Spleen (tissue), 11 donors: Measurements from ENCODE around the gene TRAPPC6A. TPM values are rescaled to one million over a fixed set of nuclear protein-coding genes. Genes with fewer than 3 reads are reported as not detected.

Experiments
- DNase-seq: peaks from one replicate; pipeline ENCODE4 v3.0.0-alpha.2; 2020
- H3K27ac ChIP-seq, 8 donors: fragments of 200-600 bp; sonication (generic) in 7 of 8; 1 replicate in 4 of 8; 2 replicates in 4 of 8; pipeline versions ENCODE4 v1.5.0 to v1.8.0; 2016 to 2021; ENCODE audit warnings: inconsistent platforms in 4 of 8, mild to moderate bottlenecking in 4 of 8, moderate library complexity in 1 of 8
- H3K27me3 ChIP-seq, 7 donors: fragments of 200-600 bp; sonication (generic) in 6 of 7; replicated peaks in 1 of 7; 1 replicate in 4 of 7; 2 replicates in 3 of 7; pipeline versions ENCODE4 v1.5.0 to v1.8.0; 2016 to 2021; ENCODE audit warnings: inconsistent platforms in 3 of 7, mild to moderate bottlenecking in 1 of 7
- H3K36me3 ChIP-seq, 6 donors: fragments of 200-600 bp; sonication (generic) in 5 of 6; 1 replicate in 4 of 6; 2 replicates in 2 of 6; pipeline versions ENCODE4 v1.5.0 to v1.8.0; 2016 to 2021; ENCODE audit warnings: inconsistent platforms in 2 of 6
- H3K4me1 ChIP-seq, 6 donors: fragments of 200-600 bp; sonication (generic) in 5 of 6; 1 replicate in 3 of 6; 2 replicates in 3 of 6; pipeline versions ENCODE4 v1.5.0 to v1.8.0; 2016 to 2021; ENCODE audit warnings: inconsistent platforms in 3 of 6
- H3K4me3 ChIP-seq, 8 donors: fragments of 200-600 bp; sonication (generic) in 7 of 8; 1 replicate in 4 of 8; 2 replicates in 4 of 8; pipeline versions ENCODE4 v1.5.0 to v1.8.0; 2016 to 2021; ENCODE audit warnings: inconsistent platforms in 4 of 8, mild to moderate bottlenecking in 4 of 8, moderate library complexity in 2 of 8
- H3K9me3 ChIP-seq, 8 donors: fragments of 200-600 bp; sonication (generic) in 7 of 8; 1 replicate in 4 of 8; 2 replicates in 4 of 8; pipeline versions ENCODE4 v1.5.0 to v1.8.0; 2016 to 2021; ENCODE audit warnings: inconsistent platforms in 4 of 8
- CTCF ChIP-seq, 11 experiments: fragments of 200-600 bp in 7 of 11; fragments of 450-650 bp in 4 of 11; sonication (generic) in 4 of 11; IDR thresholded peaks in 8 of 11; conservative IDR thresholded peaks in 3 of 11; 1 replicate in 7 of 11; 2 replicates in 4 of 11; pipeline versions ENCODE4 v1.4.0 to v1.8.0; 2016 to 2021; ENCODE audit warnings: antibody characterized with exemption in 11 of 11, inconsistent platforms in 4 of 11, mild to moderate bottlenecking in 1 of 11
- POLR2A ChIP-seq, 3 donors: fragments of 450-650 bp; IDR thresholded peaks; one replicate each; pipeline ENCODE4 v1.5.1; 2017; ENCODE audit warnings: antibody characterized with exemption in 3 of 3, mild to moderate bottlenecking in 1 of 3
- POLR2AphosphoS5 ChIP-seq, 3 donors: sonication (generic); formaldehyde crosslinking; IDR thresholded peaks; one replicate each; pipeline ENCODE4 v1.5.1; 2017; ENCODE audit warnings: antibody characterized with exemption in 3 of 3
- WGBS, 5 donors: extraction: QIAGEN DNeasy Blood & Tissue Kit in 3 of 5; methylation state at CpG; one replicate each; pipeline versions ENCODE4 v1.1.5 to v1.1.7; 2013 to 2018; 5-methylcytosine and 5-hydroxymethylcytosine counted together
- intact Hi-C: fragments of 100-400 bp; cut with DNase I; formaldehyde crosslinking; loops from one replicate; pipeline ENCODE4 v1.15.0; 2023; ENCODE audit warnings: low total_unique reads
- polyA plus RNA-seq, 3 donors: library from polyadenylated mRNA; stranded (reverse); fragments of 200-250 nt; gene quantifications; one replicate each; pipeline ENCODE4 v1.2.1, GENCODE V29; 2013
- total RNA-seq, 7 donors: library from RNA; depleted of rRNA in 3 of 7; stranded (reverse); fragments of >200 nt in 3 of 7; fragmentation: NEBNext Ultra II Directional in 4 of 7; extraction: Animal tissue kit (Norgen Biotek cat#: 25700) in 4 of 7; gene quantifications; one replicate each; pipeline versions ENCODE4 v1.1.0 to v1.2.1, GENCODE V29; 2016 to 2021
- donor health status: healthy with polysubstance abuse.
- donor health status: DM: no; HTN: no; CAD: no; lungs with moderate emphysema.
- donor health status: DM: no; HTN: no; CAD: no.
- donor health status: Bipolar disorder and iron deficiency.
- donor health status: healthy.
- donor health status: DM: no; HTN: no; CAD: no.
- donor health status: DM: yes; HTN: yes; CAD: no.

TRAPPC6A gene
- total and polyA plus RNA-seq, 10 donors, result 25.9 to 109 (median 39.8) TPM

- H3K27me3 ChIP-seq, result peaks cover 0 to 38% (median 31%) of the 10 kb centered on the region in 7 donors
- TF ChIP-seq POLR2A (IDR thresholded peaks at IDR 0.05) (no peak), CTCF (IDR thresholded peaks at IDR 0.05 in 8 of 11, conservative IDR thresholded peaks at IDR 0.05 in 3 of 11) (no peak), POLR2AphosphoS5 (IDR thresholded peaks at IDR 0.05) (no peak)
- intact Hi-C loops, result no loop called here
- H3K4me1 ChIP-seq, result peaks cover 22 to 29% (median 25%) of the 10 kb centered on the region in 6 donors
- no peaks in the 10 kb centered on the region for H3K9me3 ChIP-seq
- DNase-seq, result no peak
- H3K27ac ChIP-seq, result no peak overlapping the region
- no peak overlapping the region for H3K4me3 ChIP-seq
- WGBS, 5 donors, result 76 to 85% (median 84%) methylated on average over 9 of the region's 9 CpGs
- H3K36me3 ChIP-seq, result peaks cover 0 to 49% (median 20%) of the 10 kb centered on the region in 6 donors
Measured at GRCh38 chr19:45149129-45149528, 28.9 kb downstream of the TRAPPC6A start.

- intact Hi-C loops, result no loop called here
- no peak for DNase-seq
- H3K27me3 ChIP-seq, result peaks cover 0 to 27% (median 20%) of the 10 kb centered on the region in 7 donors
- no peaks in the 10 kb centered on the region for H3K9me3 ChIP-seq
- peaks cover 0 to 60% (median 24%) of the 10 kb centered on the region in 6 donors for H3K36me3 ChIP-seq
- 83 to 90% (median 86%) methylated on average over 13 to 18 of the region's 18 CpGs for WGBS, 5 donors
- no peak overlapping the region for H3K4me3 ChIP-seq
- H3K4me1 ChIP-seq, result peaks cover 12 to 18% (median 15%) of the 10 kb centered on the region in 6 donors
- no peak for TF ChIP-seq CTCF (IDR thresholded peaks at IDR 0.05 in 8 of 11, conservative IDR thresholded peaks at IDR 0.05 in 3 of 11)
- no peak for TF ChIP-seq POLR2A (IDR thresholded peaks at IDR 0.05)
- TF ChIP-seq POLR2AphosphoS5 (IDR thresholded peaks at IDR 0.05), result no peak
- no peak overlapping the region for H3K27ac ChIP-seq
Measured at GRCh38 chr19:45147835-45148676, 30.0 kb downstream of the TRAPPC6A start.

DNA sequence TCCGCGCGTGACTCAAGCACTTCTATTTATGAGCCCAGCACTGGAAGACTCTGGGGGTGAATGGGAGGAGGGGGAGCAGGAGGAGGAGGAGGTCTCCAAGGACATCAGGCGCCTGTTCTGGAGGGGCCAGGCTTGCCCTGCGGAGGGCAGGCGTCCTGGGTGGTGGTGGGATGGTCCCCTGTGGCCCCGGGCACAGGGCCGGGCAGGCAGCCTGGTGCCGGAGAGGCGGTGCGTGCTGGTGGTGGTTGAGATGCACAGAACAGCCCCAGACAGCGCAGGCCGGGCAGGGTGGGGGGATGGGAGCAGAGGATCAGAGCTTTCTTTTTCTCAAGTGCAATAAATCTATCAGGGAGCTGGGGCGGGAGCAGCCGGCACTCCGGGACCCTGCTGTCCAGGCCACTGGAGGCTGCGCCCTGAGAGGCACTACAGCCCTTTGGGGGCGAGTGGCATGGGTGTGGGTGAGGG is 31.3 kb downstream of the TRAPPC6A start:
- Histone ChIP-seq H3K4me3 (no peak overlapping the region), H3K9me3 (no peaks in the 10 kb centered on the region), H3K27ac (no peak overlapping the region), H3K4me1 (peaks cover 0 to 5% (median 2%) of the 10 kb centered on the region in 6 donors), H3K27me3 (peaks cover 0 to 14% (median 7%) of the 10 kb centered on the region in 7 donors), H3K36me3 (peaks cover 0 to 72% (median 36%) of the 10 kb centered on the region in 6 donors)
- TF ChIP-seq POLR2AphosphoS5 (IDR thresholded peaks at IDR 0.05) (peak in 1 of 3 donors; percentile 17), CTCF (IDR thresholded peaks at IDR 0.05 in 8 of 11, conservative IDR thresholded peaks at IDR 0.05 in 3 of 11) (no peak)
- WGBS, 5 donors, result 91 to 96% (median 92%) methylated on average over 14 to 18 of the region's 18 CpGs
- DNase-seq, result no peak
- intact Hi-C loops, result no loop called here

- Histone ChIP-seq H3K4me3 (no peak overlapping the region), H3K27me3 (peaks cover 0 to 9% (median 2%) of the 10 kb centered on the region in 7 donors), H3K27ac (no peak overlapping the region), H3K36me3 (peaks cover 0 to 78% (median 41%) of the 10 kb centered on the region in 6 donors), H3K4me1 (no peaks in the 10 kb centered on the region), H3K9me3 (no peaks in the 10 kb centered on the region)
- intact Hi-C loops, result no loop called here
- WGBS, 5 donors, result 80 to 95% (median 89%) methylated on average over 7 to 13 of the region's 13 CpGs
- TF ChIP-seq CTCF (IDR thresholded peaks at IDR 0.05 in 8 of 11, conservative IDR thresholded peaks at IDR 0.05 in 3 of 11), result no peak
- TF ChIP-seq POLR2A (IDR thresholded peaks at IDR 0.05), result no peak
- no peak for TF ChIP-seq POLR2AphosphoS5 (IDR thresholded peaks at IDR 0.05)
- no peak for DNase-seq
Measured at GRCh38 chr19:45146251-45146650, 31.8 kb downstream of the TRAPPC6A start.
